Astrocyte of the hippocampus (primary cell): ENCODE data around the gene CAMP.
"Not testable (repeated sequence)": the region's sequence is repeated elsewhere in the genome, so short reads cannot be mapped to it uniquely, and the experiment has no call there.

ENCODE experiments used
- DNase-seq: peaks from one replicate; pipeline ENCODE4 v3.0.0; 2011; ENCODE audit warnings: low read depth, low spot score

CAMP gene

DNA sequence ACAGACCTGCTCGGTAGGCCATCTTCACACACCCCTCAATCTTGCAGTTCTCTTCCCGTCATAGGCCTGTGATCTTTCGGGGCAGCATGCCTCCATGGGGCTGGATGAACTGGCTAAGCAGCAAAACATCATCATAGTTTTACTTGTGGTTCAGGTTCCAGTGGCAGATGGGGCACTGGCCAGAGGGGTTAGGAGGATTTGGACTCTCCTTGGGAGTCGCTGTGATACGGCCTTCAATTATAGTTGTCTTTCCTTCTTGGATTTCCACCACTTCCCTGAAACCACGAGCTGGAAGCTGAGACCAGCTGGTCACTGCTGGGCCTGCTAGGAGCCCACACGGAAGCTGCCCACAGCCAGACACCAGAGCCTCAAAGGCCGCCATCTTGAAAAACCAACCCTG, 33.3 kb downstream of the CAMP start:
- no peak for DNase-seq

DNA sequence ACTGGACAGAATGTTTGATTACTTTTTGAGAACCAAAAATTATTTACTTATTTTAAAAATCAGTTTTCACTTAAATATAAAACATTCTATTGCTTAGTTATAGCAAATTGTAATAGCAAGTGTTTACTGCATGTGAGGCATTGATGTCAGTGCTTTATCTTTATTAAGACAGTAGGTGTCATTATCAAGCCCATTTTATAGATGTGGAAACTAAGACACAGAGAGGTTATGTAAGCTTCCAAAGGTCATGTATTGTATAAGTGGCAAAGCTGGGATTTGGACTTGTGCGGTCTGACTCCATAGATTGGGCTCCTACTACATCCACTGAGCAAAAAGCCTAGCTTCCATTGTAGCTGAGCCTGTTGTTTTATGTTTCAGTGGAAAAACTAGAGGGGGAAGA, 35.2 kb downstream of the CAMP start:
- no peak for DNase-seq

- no peak for DNase-seq
Measured at GRCh38 chr3:48267782-48268181, 44.5 kb downstream of the CAMP start.

GRCh38 chr3:48268381-48268935, 45.2 kb downstream of the CAMP start:
- DNase-seq: no peak

- DNase-seq: no peak
Measured at GRCh38 chr3:48268936-48269561, 45.8 kb downstream of the CAMP start.

DNA sequence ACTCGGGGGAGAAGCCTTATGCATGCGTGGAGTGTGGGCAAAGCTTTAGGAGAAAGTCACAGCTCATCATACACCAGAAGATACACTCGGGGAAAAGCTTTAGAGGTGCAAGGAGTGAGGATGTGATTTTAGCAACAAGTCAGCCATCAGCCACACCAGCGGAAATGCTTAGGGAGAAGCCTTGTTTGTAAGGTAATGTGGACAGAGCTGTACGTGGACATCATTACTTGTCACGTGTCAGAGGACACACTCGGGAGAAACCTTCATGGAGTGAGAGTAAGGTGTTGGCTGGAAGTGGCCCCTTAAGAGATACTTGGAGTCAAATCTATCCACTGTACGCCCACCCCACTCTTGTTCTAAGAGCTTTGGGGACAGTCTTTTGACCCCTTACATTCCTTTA, 46.3 kb downstream of the CAMP start:
- DNase-seq: no peak

DNA sequence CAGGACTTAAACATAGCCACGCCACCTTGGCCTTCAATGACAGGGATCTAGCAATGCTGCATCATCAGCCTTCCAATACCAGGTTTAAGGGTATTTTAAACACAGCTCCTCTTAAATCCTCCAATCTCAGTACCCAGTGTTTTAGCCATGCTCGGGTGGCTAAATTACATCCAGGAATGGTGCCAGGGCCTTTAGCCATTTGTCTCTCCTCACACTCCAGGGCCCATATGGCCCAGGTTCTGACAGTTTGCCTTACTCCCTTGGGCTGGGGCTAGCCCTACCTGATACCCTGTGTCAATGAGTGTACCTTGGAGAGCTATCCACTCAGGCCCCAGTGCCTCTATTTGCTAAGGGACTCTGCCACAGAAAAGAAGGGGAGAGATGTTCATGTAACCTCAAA, 47.0 kb downstream of the CAMP start:
- no peak for DNase-seq

- not testable (repeated sequence) for DNase-seq
Measured at GRCh38 chr3:48271223-48271622, 47.9 kb downstream of the CAMP start.

DNA sequence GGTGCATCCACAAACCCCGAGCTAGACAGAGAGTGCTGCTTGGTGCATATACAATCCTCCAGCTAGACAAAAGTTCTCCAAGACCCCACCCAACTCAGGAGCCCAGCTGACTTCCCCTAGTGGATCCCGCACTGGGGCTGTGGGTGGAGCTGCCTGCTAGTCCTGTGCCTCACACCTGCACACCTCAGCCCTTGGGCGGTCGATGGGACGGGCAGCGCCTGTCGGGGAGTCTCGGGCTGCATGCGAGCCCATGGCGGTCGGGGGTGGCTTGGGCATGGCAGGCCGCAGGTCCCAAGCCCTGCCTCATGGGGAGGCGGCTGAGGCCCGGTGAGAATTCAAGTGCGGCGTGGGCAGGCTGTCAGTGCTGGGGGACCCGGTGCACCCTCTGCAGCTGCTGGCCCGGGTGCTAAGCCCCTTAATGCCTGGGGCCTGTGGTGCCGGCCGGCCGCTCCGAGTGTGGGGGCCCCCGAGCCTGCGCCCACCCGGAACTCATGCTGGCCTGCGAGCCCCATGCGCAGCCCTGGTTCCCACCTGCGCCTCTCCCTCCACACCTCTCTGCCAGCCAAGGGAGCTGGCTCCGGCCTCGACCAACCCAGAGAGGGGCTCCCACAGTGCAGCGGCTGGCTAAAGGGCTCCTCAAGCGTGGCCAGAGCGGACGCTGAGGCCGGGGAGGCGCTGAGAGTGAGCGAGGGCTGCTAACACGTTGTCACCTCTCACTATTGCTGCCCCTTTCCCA, 48.6 kb downstream of the CAMP start:
- no peak for DNase-seq

GRCh38 chr3:48273594-48274211, 50.4 kb downstream of the CAMP start:
- peak; percentile 81 for DNase-seq

GRCh38 chr3:48274452-48274851, 51.2 kb downstream of the CAMP start:
- DNase-seq: no peak
